OCI-M2 (cell line): ENCODE data around the gene DPYD.

Experiments
- DNase-seq: peaks from one replicate; lab custom pipeline; 2025; ENCODE audit not compliant: unreplicated experiment; lab: John Stamatoyannopoulos, UW

The DPYD gene

DNA sequence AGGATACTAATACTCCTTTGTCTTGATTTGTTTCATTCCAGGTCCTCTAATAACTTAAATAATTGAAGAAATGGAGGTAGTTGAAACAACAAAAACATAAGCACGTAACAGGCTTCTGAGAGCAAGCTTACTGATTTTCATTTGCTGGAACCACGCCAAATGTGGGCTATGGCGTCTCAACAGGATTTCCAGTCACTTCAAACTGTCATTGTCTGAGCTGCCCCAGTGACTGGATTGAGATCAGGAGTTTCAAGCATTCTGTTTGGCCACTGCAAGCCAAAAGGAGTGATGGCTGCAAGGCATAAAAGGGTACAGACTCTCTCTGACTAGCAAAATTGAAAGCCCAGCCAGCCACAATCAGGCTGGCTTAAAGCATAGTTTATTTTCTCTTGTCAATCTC, 289.9 kb downstream of the DPYD start:
- no peak for DNase-seq

DNA sequence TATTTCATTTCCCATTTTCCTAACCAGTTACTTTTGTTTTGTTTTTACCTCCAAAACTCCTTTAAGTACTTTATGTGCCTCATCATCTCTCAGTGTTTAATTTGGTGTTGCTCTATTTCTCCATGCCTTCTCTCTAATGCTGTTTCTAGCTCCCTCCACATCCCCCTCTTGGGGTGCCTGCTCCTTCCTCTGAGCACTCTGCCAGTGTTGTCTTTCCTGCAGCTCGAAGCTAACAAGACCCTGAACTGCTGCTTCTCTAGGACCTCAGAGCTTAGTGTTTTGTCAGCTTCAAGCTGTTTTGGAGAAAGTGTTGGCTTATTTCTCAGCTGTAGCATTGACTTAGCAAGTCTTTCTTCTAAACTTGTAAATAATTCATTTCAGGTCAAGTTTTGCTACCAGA, 290.6 kb downstream of the DPYD start:
- DNase-seq, result no peak

DNA sequence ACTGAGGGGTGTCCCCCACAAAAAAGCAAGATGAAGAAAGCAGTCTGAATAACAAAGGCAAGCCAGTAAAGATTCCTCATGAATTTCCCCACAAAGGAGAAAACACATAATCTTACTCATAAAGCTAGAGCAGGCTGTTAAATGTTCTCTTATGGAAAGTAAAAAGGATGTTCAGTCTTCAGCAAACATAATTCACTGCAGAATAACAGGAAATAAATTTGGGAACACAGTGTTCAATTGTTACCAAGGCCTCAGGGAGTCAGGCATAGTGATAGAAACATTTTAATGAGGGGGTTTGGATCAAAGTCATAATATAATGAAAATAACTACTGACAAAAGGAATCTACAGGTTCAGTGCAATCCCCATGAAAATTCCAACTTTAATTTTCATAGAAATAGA, 297.6 kb downstream of the DPYD start:
- no peak for DNase-seq

DNA sequence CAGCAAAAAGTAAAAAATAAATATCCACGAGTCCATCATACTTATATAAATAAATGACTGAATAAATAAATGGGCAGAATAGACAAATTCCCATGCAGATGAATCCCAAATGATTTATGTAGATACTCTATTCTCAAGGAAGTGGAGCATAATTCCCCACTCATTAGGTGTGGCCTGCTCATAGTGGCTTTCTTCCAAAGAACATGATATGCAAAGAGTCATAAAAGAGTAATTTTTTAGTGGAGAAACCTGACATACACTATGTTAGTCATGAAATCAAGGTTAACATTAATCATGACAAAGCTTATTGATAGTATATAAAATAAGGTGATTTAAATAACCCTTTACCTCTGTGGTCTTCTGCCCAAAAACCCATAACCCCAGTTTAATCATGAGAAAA, 298.9 kb downstream of the DPYD start:
- DNase-seq, result no peak

DNA sequence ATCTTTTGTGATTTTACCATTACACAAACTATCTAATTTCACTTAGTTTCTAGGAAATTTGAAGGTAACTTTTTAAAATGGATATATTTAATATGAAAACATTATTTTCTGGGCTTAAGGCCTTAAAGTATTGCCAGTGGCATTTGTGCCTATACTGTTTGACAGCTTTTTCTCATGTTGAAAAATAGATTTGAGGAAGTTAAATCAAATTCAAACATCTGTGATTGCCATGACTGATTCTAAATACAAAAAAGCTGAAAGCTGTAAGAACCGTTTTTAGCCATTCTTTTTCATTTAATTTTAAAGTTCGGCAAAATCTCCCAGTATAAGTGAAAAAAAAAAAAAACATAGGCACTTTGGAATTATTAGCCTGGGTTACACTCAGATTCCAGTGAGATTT, 301.1 kb downstream of the DPYD start:
- DNase-seq, result no peak

DNA sequence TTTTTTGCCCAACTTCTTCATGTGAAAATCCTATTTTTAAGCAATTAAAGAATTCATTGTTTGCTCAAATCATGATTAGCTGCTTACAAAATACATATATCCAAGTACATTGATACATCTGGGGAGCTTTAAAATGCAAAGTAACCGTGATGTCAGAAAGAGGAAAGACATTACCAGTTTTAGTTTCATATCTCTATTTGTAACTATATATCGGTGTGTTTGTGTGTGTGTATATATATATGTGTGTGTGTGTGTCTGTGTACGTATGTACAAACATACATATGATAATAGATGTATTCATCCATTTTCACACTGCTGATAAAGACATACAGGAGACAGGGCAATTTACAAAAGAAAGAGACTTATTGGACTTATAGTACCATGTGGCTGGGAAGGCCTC, 310.1 kb downstream of the DPYD start:
- DNase-seq, result no peak

DNA sequence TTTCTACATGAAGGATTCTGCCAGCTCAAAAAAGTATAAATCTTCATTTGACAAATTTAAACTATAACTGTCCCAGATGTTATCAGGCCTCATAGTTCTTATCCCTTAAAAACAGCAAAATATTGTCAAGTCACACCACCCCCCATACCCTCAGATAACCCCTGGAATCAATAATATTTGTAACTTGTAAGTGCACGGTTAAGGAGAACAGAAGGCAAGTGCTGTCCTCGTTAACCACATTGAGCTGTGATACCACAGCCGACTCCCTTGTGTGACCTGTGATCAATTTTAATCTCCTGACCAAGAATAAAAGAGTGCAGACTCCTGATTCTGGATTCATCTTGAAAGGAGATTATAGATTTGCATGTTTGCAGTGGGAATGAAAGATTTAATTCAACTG, 310.7 kb downstream of the DPYD start:
- DNase-seq, result no peak

DNA sequence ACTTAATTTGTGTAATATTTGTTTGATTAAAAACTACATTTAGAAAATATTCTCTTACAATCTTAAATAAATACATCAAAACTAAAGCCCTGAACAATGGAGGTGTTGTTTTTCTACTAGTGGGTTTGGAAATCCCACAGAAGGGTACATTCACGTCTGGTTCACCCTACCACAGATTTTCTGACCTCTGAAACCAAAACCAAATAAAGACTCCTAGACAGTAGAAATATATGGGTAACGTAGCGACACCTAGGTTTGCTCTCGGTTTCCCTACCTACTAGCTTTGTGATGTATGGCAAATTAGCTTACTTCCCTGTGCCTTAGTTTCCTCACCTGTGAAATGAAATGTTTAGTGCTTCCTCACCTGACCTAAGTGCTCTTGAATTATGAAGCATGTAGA, 312.6 kb downstream of the DPYD start:
- DNase-seq, result no peak

DNA sequence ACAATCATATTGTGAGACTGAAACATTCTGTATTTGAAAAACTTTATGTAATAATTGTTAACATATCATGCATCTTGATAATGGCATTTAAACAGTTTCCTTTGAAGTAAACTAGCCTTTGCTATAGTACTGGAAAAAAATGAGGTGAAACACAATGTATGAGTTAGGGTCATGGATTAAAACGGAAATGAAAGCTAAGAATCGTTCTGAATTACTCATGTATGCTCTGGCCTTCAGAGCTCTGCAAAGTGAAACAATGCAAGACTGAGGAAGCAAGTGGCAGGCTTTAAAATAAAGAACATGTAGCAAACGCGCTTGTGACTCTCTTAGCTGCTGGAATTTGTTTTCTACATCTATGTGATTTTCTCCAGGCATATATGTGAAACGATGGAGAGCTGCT, 317.1 kb downstream of the DPYD start:
- DNase-seq, result no peak

DNA sequence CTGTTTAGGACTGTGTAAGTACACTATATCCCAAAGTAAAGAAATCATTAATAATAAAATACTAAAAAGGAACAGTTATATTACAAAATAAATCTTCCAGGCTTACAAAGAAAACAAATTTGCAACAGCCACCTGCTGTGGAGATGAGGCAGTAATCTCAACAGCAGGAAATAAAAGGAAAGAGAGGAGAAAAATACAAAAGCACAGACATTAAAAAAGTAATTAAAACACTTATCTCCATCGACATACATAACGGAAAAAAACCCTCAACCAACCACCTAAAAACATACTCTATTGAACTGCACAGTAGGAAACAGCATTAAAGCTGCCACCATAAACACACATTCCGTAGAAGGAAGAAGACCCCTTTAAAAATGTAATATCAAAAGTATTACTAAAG, 317.6 kb downstream of the DPYD start:
- DNase-seq, result no peak

DNA sequence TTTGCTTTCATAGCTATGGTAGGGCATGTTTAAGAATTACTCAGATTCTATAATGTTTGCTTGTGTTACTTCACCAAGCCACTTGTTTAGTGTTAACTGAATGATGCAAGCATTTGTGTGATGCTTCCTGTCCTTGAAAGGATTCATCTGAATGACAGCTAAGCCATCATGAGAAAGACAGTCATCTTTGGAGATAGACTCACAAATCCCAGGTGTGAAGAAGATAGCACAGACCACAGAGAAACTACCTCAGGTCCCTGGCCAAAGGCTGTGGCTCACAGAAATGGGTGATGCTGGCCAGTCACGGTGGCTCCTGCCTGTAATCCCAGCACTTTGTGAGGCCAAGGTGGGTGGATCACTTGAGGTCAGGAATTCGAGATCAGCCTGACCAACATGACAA, 321.4 kb downstream of the DPYD start:
- DNase-seq, result no peak

DNA sequence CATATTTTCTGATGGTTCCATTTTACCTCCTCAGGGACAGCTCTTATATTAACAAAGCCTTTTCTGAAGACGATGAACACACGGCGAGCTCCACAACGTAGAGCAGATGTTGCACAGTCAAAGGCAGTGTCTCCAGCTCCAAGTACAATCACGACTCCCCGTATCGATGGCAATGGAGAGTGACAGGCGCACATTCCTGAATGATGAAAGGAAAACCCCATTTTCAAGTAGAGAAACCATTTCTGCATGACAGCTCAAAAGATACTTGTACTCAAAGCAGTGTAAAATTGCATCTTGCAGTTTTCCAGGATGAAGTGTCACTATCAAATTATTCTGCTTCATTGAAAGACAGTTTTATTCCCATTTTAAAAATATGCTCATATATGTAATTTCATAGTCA, 327.6 kb downstream of the DPYD start:
- no peak for DNase-seq

DNA sequence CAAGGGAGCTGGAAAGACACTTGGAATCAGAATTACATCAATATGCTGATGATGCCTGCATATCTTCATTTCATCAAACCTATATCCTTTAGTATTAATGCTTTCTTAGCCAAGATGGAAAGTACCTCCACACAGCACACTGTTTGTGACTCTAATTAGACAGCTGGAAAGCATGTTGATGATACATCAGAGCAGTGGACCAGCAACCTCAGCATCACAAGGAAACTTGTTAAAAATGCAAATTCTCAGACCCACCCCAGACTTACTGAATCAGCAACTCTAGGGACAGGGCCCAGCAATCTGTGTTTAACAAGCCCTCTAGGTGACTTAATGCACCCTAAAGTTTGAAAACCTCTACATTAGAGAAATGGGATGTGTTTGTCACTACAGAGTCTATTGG, 332.1 kb downstream of the DPYD start:
- no peak for DNase-seq

DNA sequence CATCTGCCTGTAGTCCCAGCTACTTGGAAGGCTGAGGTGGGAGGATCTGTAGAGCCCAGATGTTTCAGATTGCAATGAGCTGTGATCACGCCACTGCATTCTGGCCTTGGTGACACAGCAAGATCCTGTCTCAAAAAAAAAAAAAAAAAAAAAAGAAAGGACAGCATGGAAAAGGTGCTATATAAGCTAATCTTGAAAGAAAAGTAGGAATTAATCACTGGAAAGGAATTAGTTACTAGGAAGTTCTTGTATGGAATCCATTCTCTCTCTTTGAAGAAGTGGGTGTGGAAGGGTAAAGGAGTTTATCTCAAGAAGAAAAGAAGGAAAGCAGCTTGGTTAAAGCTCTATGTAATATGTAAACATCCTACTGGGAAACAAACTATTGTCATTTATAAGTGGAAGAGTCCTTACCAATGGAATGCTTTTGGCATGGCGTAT, 339.2 kb downstream of the DPYD start:
- DNase-seq, result no peak

DNA sequence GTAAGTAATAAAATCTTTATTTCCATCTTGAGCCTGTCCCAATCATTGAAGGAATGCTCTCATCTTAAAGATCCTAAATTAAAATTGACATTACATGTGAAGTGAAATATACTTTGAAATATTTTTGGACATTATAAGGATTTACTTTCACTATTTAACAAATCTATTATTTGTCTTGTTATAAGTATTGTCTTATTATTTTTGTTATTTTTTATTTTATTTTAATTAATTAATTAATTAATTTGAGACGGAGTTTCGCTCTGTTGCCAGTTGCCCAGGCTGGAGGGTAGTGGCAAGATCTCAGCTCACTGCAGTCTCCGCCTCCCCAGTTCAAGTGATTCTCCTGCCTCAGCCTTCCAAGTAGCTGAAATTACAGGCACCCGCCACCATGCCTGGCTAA, 343.2 kb downstream of the DPYD start:
- no peak for DNase-seq

DNA sequence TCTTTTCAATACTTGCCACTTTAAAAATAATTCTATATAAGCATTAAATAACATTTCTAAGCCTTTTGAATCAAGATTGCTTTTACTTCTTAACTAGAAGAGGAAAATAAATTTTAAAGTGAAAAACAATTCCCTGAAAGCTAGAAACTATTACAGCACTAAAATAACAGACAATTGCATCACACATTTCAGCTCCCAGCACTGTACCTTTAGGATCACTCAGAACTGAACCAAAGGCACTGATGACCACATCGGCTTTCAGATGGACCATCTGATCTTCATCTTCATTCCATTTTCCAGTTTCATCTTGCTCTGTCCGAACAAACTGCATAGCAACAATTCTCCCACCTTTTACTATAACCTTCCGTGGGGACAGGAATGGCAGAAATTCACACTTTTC, 347.3 kb downstream of the DPYD start:
- no peak for DNase-seq

DNA sequence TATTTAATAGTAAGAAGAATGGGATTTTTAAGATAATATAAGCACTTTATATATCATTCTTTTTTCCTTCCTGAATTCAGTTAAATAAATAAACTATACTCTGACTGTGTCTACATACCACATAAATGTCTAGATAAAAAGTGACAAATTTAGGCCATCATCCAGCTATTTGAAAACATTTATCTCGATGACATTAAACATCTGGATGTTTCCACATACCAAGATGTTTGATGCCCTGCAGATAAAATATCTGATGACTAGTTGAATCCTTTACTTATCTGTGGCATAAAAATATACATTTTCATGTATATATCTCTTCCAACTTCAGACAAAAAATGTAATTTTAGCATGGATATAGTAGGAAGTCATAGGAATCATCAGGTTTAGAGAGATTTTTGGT, 348.3 kb downstream of the DPYD start:
- no peak for DNase-seq

DNA sequence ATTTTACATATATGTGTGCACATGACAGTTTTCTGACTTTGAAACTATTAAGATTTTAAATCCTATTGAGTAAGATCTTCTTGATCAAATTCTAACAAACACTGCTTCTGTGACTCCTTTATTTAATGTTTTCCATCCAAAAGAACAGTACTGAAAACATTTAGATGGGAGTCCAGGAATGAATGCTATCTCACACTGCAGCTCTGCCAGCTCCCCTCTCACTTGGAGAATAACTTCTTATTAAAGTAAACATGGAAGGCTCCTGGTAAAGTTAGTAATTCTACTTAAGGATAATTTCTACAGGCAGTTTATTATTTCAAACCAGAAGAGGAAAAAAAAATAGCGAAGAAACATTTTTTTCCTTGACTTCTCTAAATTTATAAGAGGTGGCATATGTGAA, 349.1 kb downstream of the DPYD start:
- DNase-seq, result no peak

DNA sequence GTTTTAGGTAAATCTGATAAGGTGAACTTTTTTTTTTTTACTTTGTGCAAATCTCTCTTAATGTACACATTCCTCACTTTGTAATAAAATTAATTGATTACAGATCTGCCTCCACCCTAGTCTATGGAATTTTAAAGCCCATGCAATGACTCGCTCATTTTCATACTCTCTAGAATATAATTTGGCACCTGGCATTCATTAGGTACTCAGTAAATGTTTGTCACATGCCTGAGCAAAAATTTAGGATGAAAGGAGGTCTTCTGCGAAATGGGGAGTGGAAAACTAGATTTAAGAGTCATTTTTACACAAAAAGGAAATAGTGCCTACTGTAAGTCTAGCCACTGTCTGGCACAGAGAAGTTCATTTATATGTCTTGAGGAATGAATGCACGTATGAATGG, 350.1 kb downstream of the DPYD start:
- no peak for DNase-seq

DNA sequence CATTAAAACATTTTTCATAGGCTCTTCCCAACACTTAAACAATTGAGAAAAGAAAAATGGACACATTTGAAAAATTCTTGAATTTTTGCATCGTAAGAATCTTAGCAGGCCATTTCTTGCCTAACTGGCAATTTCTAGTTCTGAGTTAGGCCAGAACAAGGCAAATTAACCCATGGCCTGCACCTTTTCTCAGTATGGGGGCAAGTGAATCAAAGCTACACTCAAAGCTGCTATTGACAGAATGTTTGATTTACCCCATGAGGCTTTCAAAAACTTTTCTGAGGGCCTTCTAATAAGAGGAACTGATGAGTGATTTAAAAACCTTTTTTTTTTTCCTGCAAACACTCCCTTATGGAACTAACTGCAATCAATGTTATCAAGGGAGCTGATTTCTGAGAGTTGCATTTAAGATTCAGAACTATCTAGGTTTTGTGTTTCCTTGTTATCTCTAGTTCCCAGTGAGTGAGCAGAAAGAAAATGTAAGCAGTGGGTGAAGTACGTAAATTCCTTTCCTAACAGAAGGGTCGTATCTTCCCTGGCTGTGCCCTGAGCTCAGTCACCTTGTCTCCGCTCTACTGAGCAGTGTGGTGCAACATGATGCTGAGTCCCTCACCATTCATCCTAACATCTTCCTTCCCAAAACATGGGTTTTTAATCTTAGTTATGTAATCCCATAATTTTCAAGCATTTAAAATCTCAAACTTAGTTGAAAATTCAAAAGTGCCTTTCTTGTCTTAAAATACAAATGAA, 353.7 kb downstream of the DPYD start:
- DNase-seq, result no peak

DNA sequence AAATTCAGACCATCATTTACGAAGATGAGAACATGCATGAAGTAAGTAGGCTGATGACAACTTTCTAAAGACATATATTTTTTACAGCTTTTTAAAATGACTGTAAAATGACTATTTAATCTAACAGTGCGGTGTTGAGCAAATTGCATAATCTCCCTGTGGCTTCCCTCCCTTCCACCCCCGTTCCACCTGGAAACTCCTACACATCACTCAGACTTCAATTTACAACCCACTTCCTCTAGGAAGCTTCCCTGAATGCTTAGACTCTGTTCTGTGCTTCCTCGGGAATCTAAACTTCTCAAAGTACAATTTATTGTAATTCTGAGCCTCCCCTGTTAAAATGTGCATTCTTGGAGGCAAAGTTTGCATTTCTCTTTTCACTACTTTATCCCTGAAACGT, 354.9 kb downstream of the DPYD start:
- no peak for DNase-seq

DNA sequence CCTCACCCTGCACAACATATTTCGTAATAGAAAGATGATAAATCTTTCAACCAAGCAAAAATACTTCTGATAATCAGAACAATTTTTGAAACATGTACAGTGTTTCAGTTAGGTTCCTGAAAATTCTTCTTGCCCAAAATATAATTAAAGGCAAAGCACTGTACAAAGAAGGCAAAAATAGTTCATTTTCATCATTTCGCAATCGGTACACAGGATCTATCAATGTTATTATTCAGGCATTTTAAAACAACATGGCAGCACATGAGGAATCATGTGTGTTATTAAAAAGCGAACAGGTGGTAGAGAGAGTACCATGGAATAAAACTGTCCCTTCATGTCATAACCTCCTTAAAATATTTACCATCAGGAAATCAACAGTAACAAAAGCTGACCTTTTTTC, 356.9 kb downstream of the DPYD start:
- no peak for DNase-seq

DNA sequence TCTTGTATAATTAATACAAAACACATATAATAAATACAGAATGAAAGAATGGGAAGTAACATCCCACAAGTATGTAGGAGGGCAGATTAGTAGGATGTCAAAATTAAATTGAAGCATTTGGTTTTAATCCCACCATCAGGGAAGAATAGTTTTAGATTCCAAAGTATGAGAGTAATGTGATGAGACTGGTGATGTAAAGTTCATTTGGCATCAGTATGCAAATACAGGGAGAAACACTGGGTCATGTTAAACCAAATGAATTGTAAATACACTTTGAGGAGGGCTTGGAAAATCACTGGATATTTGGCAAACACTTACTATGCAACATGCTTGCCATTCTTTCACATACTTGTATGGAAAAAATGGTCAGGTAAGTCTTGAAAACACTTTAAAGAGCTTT, 358.8 kb downstream of the DPYD start:
- no peak for DNase-seq

DNA sequence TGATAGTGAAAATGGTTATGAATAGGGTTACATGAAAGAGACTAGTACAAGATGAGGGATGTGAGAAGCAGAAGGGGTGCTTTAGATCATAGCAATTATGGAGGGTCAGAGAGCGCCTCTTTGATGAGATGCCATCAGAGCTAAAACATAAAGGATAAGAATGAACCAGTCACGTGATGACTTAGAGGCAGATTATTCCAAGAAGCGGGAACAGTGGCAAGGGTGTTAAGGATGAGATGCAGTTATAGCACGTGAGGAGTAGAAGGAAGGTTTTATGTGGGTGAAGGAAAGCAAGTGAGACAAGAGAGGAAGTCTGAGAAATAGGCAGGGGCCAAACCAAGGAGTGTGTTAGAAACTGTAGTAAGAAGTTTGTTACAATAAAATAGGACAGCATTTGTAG, 360.1 kb downstream of the DPYD start:
- no peak for DNase-seq
